22Rv1 (cell line): ENCODE data around the gene SFT2D1.

Experiments used
- ZFX ChIP-seq: fragments of 450-650 bp; IDR thresholded peaks from 2 replicates; pipeline ENCODE4 v1.6.1; 2017; ENCODE audit warnings: antibody characterized with exemption, borderline replicate concordance
- TF ChIP-seq, protein P1 (sequence below): fragments of 450-650 bp; IDR thresholded peaks from 2 replicates; pipeline ENCODE4 v1.5.1; 2017; ENCODE audit warnings: mild to moderate bottlenecking

DNA sequence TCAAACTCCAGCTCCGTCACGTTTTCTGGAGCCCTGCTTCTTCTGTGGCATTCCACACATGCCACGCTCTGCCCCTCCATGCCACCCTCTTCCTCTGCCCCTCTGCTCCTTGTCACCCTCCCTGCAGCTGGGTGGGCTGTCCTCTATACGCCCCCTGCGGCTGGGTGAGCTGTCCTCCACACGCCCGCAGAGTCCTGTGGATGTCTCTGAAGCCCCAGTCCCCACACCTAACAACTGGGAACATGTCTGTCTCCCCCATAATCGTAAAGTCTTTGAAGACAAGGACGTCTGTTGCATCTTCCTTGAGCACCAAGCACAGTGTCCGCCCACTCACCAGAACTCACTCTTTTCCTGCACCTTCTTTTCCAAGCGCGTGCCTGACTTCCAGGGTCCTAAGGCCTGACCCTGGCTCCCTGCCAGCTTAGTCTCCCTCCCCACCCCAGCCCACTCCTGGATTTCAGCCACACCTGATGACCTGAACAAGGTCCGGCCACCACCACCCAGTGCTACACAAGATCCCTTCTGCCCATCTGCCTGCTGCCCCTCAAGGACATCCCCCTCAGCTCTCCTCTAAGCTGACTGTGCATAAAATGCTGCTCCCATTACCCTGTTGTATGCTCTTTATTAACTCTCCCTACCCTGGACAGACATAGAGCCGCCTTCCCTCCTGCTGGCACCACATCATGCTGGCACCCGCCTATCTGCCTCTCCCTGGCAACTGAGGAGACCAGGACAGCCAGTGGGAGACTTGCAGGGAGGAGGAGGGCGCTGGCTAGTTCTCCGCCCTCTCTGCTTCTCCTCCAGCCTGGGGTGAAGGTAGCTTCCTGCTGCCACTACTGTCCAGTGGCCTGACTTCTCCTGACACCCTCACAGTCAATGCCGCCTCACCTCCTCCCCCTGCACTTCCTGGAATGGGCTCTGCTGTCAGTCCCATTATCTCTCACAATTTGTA, 23.4 kb downstream of the SFT2D1 start:
- TF ChIP-seq, protein P1, sequence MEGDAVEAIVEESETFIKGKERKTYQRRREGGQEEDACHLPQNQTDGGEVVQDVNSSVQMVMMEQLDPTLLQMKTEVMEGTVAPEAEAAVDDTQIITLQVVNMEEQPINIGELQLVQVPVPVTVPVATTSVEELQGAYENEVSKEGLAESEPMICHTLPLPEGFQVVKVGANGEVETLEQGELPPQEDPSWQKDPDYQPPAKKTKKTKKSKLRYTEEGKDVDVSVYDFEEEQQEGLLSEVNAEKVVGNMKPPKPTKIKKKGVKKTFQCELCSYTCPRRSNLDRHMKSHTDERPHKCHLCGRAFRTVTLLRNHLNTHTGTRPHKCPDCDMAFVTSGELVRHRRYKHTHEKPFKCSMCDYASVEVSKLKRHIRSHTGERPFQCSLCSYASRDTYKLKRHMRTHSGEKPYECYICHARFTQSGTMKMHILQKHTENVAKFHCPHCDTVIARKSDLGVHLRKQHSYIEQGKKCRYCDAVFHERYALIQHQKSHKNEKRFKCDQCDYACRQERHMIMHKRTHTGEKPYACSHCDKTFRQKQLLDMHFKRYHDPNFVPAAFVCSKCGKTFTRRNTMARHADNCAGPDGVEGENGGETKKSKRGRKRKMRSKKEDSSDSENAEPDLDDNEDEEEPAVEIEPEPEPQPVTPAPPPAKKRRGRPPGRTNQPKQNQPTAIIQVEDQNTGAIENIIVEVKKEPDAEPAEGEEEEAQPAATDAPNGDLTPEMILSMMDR, result no peak
- no peak for TF ChIP-seq ZFX
